ENCODE results near the gene WFIKKN2.
"Not testable (repeated sequence)": the region's sequence is repeated elsewhere in the genome, so short reads cannot be mapped to it uniquely, and the experiment has no call there.

Gene WFIKKN2

GRCh38 chr17:50835301-50836234 lies at the start of gene WFIKKN2:
Gene WFIKKN2, plus strand, starts transcription at chr17:50835586. Its CDS starts 352 bp downstream, at chr17:50835938.
- no peak for DNase-seq

GRCh38 chr17:50785946-50786570 lies 49.3 kb upstream of the WFIKKN2 start:
- DNase-seq, result no peak

GRCh38 chr17:50787106-50787505 lies 48.3 kb upstream of the WFIKKN2 start:
- no peak for DNase-seq

- peak in 1 of 2 donors; percentile 76 for DNase-seq
Observed at GRCh38 chr17:50790618-50791017, 44.8 kb upstream of the WFIKKN2 start.

GRCh38 chr17:50792132-50792531 lies 43.3 kb upstream of the WFIKKN2 start:
- no peak for DNase-seq

- DNase-seq, result no peak
Observed at GRCh38 chr17:50793007-50793406, 42.4 kb upstream of the WFIKKN2 start.

GRCh38 chr17:50794361-50794760 lies 41.0 kb upstream of the WFIKKN2 start:
- no peak for DNase-seq

- peak in 1 of 2 donors; percentile 65 for DNase-seq
Observed at GRCh38 chr17:50797135-50797810, 38.1 kb upstream of the WFIKKN2 start.

- no peak for DNase-seq
Observed at GRCh38 chr17:50798424-50799288, 36.7 kb upstream of the WFIKKN2 start.

- DNase-seq, result no peak
Observed at GRCh38 chr17:50799582-50799981, 35.8 kb upstream of the WFIKKN2 start.

GRCh38 chr17:50800196-50800700 lies 35.1 kb upstream of the WFIKKN2 start:
- no peak for DNase-seq

GRCh38 chr17:50802609-50803571 lies 32.5 kb upstream of the WFIKKN2 start:
- DNase-seq, result no peak

- no peak for DNase-seq
Observed at GRCh38 chr17:50803676-50804075, 31.7 kb upstream of the WFIKKN2 start.

GRCh38 chr17:50804749-50805475 lies 30.5 kb upstream of the WFIKKN2 start:
- not testable (repeated sequence) for DNase-seq

GRCh38 chr17:50805486-50805885 lies 29.9 kb upstream of the WFIKKN2 start:
- no peak for DNase-seq

GRCh38 chr17:50806141-50806643 lies 29.2 kb upstream of the WFIKKN2 start:
- DNase-seq, result no peak

GRCh38 chr17:50807009-50807408 lies 28.4 kb upstream of the WFIKKN2 start:
- no peak for DNase-seq

GRCh38 chr17:50807675-50808074 lies 27.7 kb upstream of the WFIKKN2 start:
- DNase-seq, result no peak

GRCh38 chr17:50808413-50808812 lies 27.0 kb upstream of the WFIKKN2 start:
- no peak for DNase-seq

GRCh38 chr17:50808888-50809287 lies 26.5 kb upstream of the WFIKKN2 start:
- DNase-seq, result no peak
